ENCODE data around the gene CHRNE. TPM values are rescaled to one million over a fixed set of nuclear protein-coding genes. Genes with fewer than 3 reads are reported as not detected.

The CHRNE gene
- total and polyA plus RNA-seq, 2 donors (not counting 1 experiment from before 2014, with no cell fraction given): 0.99 to 4.7 TPM

DNA sequence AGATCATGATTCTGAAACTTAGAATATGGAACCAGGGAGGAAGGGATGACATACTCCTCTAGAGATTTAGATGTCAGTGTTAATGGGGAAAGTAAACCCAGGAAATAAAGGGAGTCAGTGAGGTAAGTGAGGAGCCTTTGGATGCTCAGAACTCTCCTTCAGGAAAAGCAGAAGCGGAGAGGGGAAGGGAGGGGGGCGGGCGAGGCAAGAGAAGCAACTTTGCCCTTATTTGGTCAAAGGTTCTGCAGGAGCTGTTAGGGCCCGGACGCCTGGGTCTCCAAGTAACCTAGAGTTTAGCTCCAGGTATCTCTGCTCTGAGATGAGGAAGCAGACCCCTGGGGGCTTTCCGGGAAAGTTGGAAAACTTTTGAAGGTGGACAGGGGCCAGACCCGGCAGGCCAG, 44.1 kb upstream of the CHRNE start:
- ATAC-seq (ENCODE audit: low read depth) (no peak), DNase-seq (peak; percentile 51)
- H3K79me2 ChIP-seq (ENCODE audit: control insufficient read depth, insufficient read depth, low read length): peaks cover 62% of the 10 kb centered on the region
- Mint-ChIP-seq H3K4me3 (peak overlapping the region; percentile 98), H3K27me3 (no peaks in the 10 kb centered on the region), H3K27ac (peak overlapping the region; percentile 94), H3K4me1 (peaks cover 64% of the 10 kb centered on the region), H3K9me3 (ENCODE audit: insufficient read depth) (no peaks in the 10 kb centered on the region)
- 0% methylated on average over 4 of the region's 7 CpGs for WGBS (ENCODE audit: insufficient coverage)
- peak overlapping the region; percentile 98 for H3K4me2 ChIP-seq (replicated peaks; ENCODE audit: low read depth, low read length, poor library complexity, severe bottlenecking)
- peak overlapping the region; percentile 97 for H3K9ac ChIP-seq (ENCODE audit: low read length)
- H2AFZ ChIP-seq (ENCODE audit: insufficient read depth, low read depth, low read length, poor library complexity, severe bottlenecking): no peak overlapping the region
- H3K9me3 ChIP-seq (ENCODE audit: control extremely low read depth in 1 of 3, control insufficient read depth in 2 of 3, insufficient read depth in 1 of 3, low read length in 2 of 3): no peaks in the 10 kb centered on the region
- peaks cover 56 to 64% of the 10 kb centered on the region in 2 donors for H3K4me1 ChIP-seq (ENCODE audit: control insufficient read depth in 2 of 2, insufficient read depth in 2 of 2, low read length in 2 of 2)
- peaks cover 0 to 44% of the 10 kb centered on the region in 2 experiments for H3K36me3 ChIP-seq (replicated peaks in 1 of 2; ENCODE audit: control extremely low read depth in 1 of 2, control insufficient read depth in 1 of 2, extremely low read depth in 1 of 2, insufficient read depth in 2 of 2, low read length in 1 of 2)
- ChIA-PET POLR2A (interaction anchor here (0.6 to 4.9 kb wide), 6 partner anchors 9 to 980 kb away, joined by 3 to 81 read pairs (median 5); partner anchors contain the start of genes INCA1, KIF1C and SPAG7), CTCF (interaction anchor here (1.3 to 1.7 kb wide), 3 partner anchors 12 to 51 kb away, joined by 3 to 4 read pairs (median 4); partner anchors contain the start of genes CHRNE, INCA1 and KIF1C)
- peak overlapping the region; percentile 93 to 94 for H3K27ac ChIP-seq (ENCODE audit: low read length in 2 of 2)
- TF ChIP-seq CTCF (IDR thresholded peaks at IDR 0.05): no peak
- no peak for TF ChIP-seq EZH2 (IDR thresholded peaks at IDR 0.05; ENCODE audit: borderline replicate concordance, insufficient read depth, low read depth, low read length, poor library complexity, severe bottlenecking)
- H4K20me1 ChIP-seq (ENCODE audit: control insufficient read depth, insufficient read depth, low read length, poor library complexity, severe bottlenecking): peaks cover 43% of the 10 kb centered on the region
- peak overlapping the region; percentile 67 to 99 (median 99) for H3K4me3 ChIP-seq (ENCODE audit: control extremely low read depth in 1 of 5, extremely low read depth in 1 of 5, insufficient read depth in 1 of 5, low read depth in 2 of 5, low read length in 4 of 5)
- intact Hi-C loops (cut with micrococcal nuclease): loop anchor here (5.0 to 10.0 kb wide), 5 partner anchors 70 to 985 kb away; partner anchors contain the start of genes ATP2A3, MED11 and ZNF594
- H3K27me3 ChIP-seq (replicated peaks in 1 of 4; ENCODE audit: control extremely low read depth in 1 of 4, control insufficient read depth in 3 of 4, insufficient read depth in 4 of 4, low read length in 3 of 4): no peaks in the 10 kb centered on the region

DNA sequence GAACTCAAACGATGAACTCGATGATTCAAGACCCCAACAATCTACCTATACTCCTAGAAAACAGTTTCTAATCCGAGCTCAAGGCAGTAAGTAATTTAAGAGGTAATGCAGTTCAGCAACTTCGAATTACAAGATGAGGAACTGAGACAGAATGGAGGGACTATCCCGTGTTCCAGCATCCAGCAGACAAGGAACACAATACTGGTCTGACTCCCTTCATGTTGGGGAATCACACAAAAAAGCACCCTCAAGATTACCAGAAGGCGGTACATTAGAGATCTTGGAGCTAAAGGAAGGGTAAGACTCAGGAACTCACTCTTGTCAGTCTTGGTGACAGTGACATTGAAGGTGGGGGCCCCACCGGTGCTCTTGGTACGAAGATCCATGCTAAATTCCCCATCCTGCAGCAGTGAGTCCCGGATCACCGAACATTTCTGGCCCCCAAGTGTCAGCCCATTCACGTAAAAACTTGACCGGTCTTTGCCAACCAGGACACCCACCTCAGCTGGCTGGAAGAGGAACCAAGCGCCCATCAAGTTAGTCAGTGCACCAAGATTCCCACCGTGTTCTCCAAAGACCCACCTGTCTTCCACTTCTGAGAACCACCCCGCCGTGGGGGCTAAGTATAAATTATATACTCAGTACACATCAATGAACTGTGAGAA, 43.5 kb upstream of the CHRNE start:
- Histone ChIP-seq H2AFZ (ENCODE audit: insufficient read depth, low read depth, low read length, poor library complexity, severe bottlenecking) (no peak overlapping the region), H3K27me3 (replicated peaks in 1 of 4; ENCODE audit: control extremely low read depth in 1 of 4, control insufficient read depth in 3 of 4, insufficient read depth in 4 of 4, low read length in 3 of 4) (no peaks in the 10 kb centered on the region), H3K4me1 (ENCODE audit: control insufficient read depth in 2 of 2, insufficient read depth in 2 of 2, low read length in 2 of 2) (peaks cover 62 to 69% of the 10 kb centered on the region in 2 donors), H3K27ac (ENCODE audit: low read length in 2 of 2) (peak overlapping the region; percentile 93 to 94), H3K9me3 (ENCODE audit: control extremely low read depth in 1 of 3, control insufficient read depth in 2 of 3, insufficient read depth in 1 of 3, low read length in 2 of 3) (no peaks in the 10 kb centered on the region), H3K9ac (ENCODE audit: low read length) (peak overlapping the region; percentile 97), H3K79me2 (ENCODE audit: control insufficient read depth, insufficient read depth, low read length) (peaks cover 68% of the 10 kb centered on the region), H3K36me3 (replicated peaks in 1 of 2; ENCODE audit: control extremely low read depth in 1 of 2, control insufficient read depth in 1 of 2, extremely low read depth in 1 of 2, insufficient read depth in 2 of 2, low read length in 1 of 2) (peaks cover 0 to 44% of the 10 kb centered on the region in 2 experiments), H3K4me3 (ENCODE audit: control extremely low read depth in 1 of 5, extremely low read depth in 1 of 5, insufficient read depth in 1 of 5, low read depth in 2 of 5, low read length in 4 of 5) (peak overlapping the region; percentile 67 to 99 (median 99)), H4K20me1 (ENCODE audit: control insufficient read depth, insufficient read depth, low read length, poor library complexity, severe bottlenecking) (peaks cover 43% of the 10 kb centered on the region), H3K4me2 (replicated peaks; ENCODE audit: low read depth, low read length, poor library complexity, severe bottlenecking) (peak overlapping the region; percentile 98)
- Mint-ChIP-seq H3K27ac (peak overlapping the region; percentile 94), H3K9me3 (ENCODE audit: insufficient read depth) (no peaks in the 10 kb centered on the region), H3K27me3 (no peaks in the 10 kb centered on the region), H3K4me1 (peaks cover 70% of the 10 kb centered on the region), H3K4me3 (peak overlapping the region; percentile 98)
- no peak for ATAC-seq (ENCODE audit: low read depth)
- ChIA-PET CTCF (interaction anchor here (1.2 to 1.3 kb wide), 3 partner anchors 21 to 43 kb away, joined by 3 read pairs; partner anchors contain the start of genes CHRNE and SPAG7), POLR2A (interaction anchor here (0.9 to 4.9 kb wide), 2 partner anchors 21 to 42 kb away, joined by 3 to 81 read pairs; partner anchors contain the start of gene SPAG7)
- TF ChIP-seq EZH2 (IDR thresholded peaks at IDR 0.05; ENCODE audit: borderline replicate concordance, insufficient read depth, low read depth, low read length, poor library complexity, severe bottlenecking) (no peak), CTCF (IDR thresholded peaks at IDR 0.05) (no peak)
- intact Hi-C loops (cut with micrococcal nuclease): loop anchor here (5.0 to 10.0 kb wide), 5 partner anchors 71 to 984 kb away; partner anchors contain the start of genes ATP2A3, MED11 and ZNF594
- 38% methylated on average over 7 of the region's 16 CpGs for WGBS (ENCODE audit: insufficient coverage)
- DNase-seq: peak; percentile 52

Data from B cell (primary cell).